ENCODE measurements around the gene HBE1. TPM values are rescaled to one million over a fixed set of nuclear protein-coding genes. Genes with fewer than 3 reads are reported as not detected.

HBE1 gene
- polyA plus RNA-seq, 3 donors = not detected

GRCh38 chr11:5285703-5286340 lies 16.1 kb upstream of the HBE1 start:
- H3K27me3 ChIP-seq (ENCODE audit: control insufficient read depth in 2 of 2, insufficient read depth in 2 of 2, low read length in 2 of 2) = no peaks in the 10 kb centered on the region
- no peaks in the 10 kb centered on the region for H3K36me3 ChIP-seq (replicated peaks in 1 of 2; ENCODE audit: control insufficient read depth in 1 of 2, insufficient read depth in 2 of 2, low read length in 2 of 2)
- peaks cover 0 to under 1% of the 10 kb centered on the region in 2 donors for H3K4me1 ChIP-seq (ENCODE audit: control insufficient read depth in 1 of 2, insufficient read depth in 2 of 2, low read length in 2 of 2)
- H3K4me3 ChIP-seq (replicated peaks in 1 of 3; ENCODE audit: low read depth in 2 of 3, low read length in 3 of 3) = no peak overlapping the region
- no peaks in the 10 kb centered on the region for H3K9me3 ChIP-seq (replicated peaks in 1 of 2; ENCODE audit: control insufficient read depth in 1 of 2, insufficient read depth in 1 of 2, low read length in 2 of 2)
- H3K27ac Mint-ChIP-seq = no peak overlapping the region
- WGBS (ENCODE audit: insufficient coverage) = 98% methylated on average over 4 of the region's 4 CpGs
- no peaks in the 10 kb centered on the region for H3K79me2 ChIP-seq (ENCODE audit: insufficient read depth, low read length)
- no peak overlapping the region for H3K27ac ChIP-seq (ENCODE audit: low read depth in 1 of 2, low read length in 2 of 2)
- peaks cover 0 to 3% (median 0%) of the 10 kb centered on the region in 7 donors for H3K9me3 Mint-ChIP-seq
- no peaks in the 10 kb centered on the region for H4K20me1 ChIP-seq (ENCODE audit: insufficient read depth, low read length)
- DNase-seq = no peak
- no peak for TF ChIP-seq CTCF (IDR thresholded peaks at IDR 0.05)
- intact Hi-C loops (cut with micrococcal nuclease) = no loop called here
- peaks cover 0 to 3% (median 1%) of the 10 kb centered on the region in 3 donors for H3K27me3 Mint-ChIP-seq (ENCODE audit: low read depth in 3 of 3)
- no peak overlapping the region for H3K4me2 ChIP-seq (replicated peaks; ENCODE audit: extremely low read depth, low read length, poor library complexity, severe bottlenecking)
- H3K9ac ChIP-seq (ENCODE audit: insufficient read depth, low read length, poor library complexity, severe bottlenecking) = no peak overlapping the region
- H3K4me3 Mint-ChIP-seq = no peak overlapping the region
- no peak overlapping the region for H2AFZ ChIP-seq (ENCODE audit: insufficient read depth, low read depth, low read length, poor library complexity, severe bottlenecking)
- H3K36me3 Mint-ChIP-seq = no peaks in the 10 kb centered on the region
- H3K4me1 Mint-ChIP-seq = peaks cover under 1% of the 10 kb centered on the region

- Histone ChIP-seq H3K4me3 (replicated peaks in 1 of 3; ENCODE audit: low read depth in 2 of 3, low read length in 3 of 3) (no peak overlapping the region), H2AFZ (ENCODE audit: insufficient read depth, low read depth, low read length, poor library complexity, severe bottlenecking) (no peak overlapping the region), H3K9me3 (replicated peaks in 1 of 2; ENCODE audit: control insufficient read depth in 1 of 2, insufficient read depth in 1 of 2, low read length in 2 of 2) (no peaks in the 10 kb centered on the region), H3K4me1 (ENCODE audit: control insufficient read depth in 1 of 2, insufficient read depth in 2 of 2, low read length in 2 of 2) (peaks cover 0 to 4% of the 10 kb centered on the region in 2 donors), H4K20me1 (ENCODE audit: insufficient read depth, low read length) (no peaks in the 10 kb centered on the region), H3K9ac (ENCODE audit: insufficient read depth, low read length, poor library complexity, severe bottlenecking) (no peak overlapping the region), H3K27me3 (ENCODE audit: control insufficient read depth in 2 of 2, insufficient read depth in 2 of 2, low read length in 2 of 2) (no peaks in the 10 kb centered on the region), H3K27ac (ENCODE audit: low read depth in 1 of 2, low read length in 2 of 2) (no peak overlapping the region), H3K4me2 (replicated peaks; ENCODE audit: extremely low read depth, low read length, poor library complexity, severe bottlenecking) (no peak overlapping the region), H3K79me2 (ENCODE audit: insufficient read depth, low read length) (no peaks in the 10 kb centered on the region), H3K36me3 (replicated peaks in 1 of 2; ENCODE audit: control insufficient read depth in 1 of 2, insufficient read depth in 2 of 2, low read length in 2 of 2) (no peaks in the 10 kb centered on the region)
- Mint-ChIP-seq H3K27ac (no peak overlapping the region), H3K9me3 (peaks cover 0 to 3% (median 0%) of the 10 kb centered on the region in 7 donors), H3K4me1 (peaks cover 4% of the 10 kb centered on the region), H3K27me3 (ENCODE audit: low read depth in 3 of 3) (peaks cover 0 to 3% (median 3%) of the 10 kb centered on the region in 3 donors), H3K4me3 (no peak overlapping the region), H3K36me3 (no peaks in the 10 kb centered on the region)
- no peak for DNase-seq
- TF ChIP-seq CTCF (IDR thresholded peaks at IDR 0.05) = no peak
- 90% methylated on average over 2 of the region's 2 CpGs for WGBS (ENCODE audit: insufficient coverage)
- intact Hi-C loops (cut with micrococcal nuclease) = no loop called here
Observed at GRCh38 chr11:5284637-5285036, 14.9 kb upstream of the HBE1 start.
